HepG2 (cell line): ENCODE measurements around the gene SHFL.

Experiments used
- EP300 ChIP-seq, 3 experiments: sonication (generic) in 1 of 3; formaldehyde crosslinking in 1 of 3; IDR thresholded peaks; 2 replicates each; pipeline versions ENCODE4 v1.5.1 to v1.6.1; 2011 to 2020; ENCODE audit warnings: low read depth in 2 of 3, low read length in 2 of 3, borderline replicate concordance in 1 of 3, improper control_type of control experiment in 1 of 3, mild to moderate bottlenecking in 1 of 3, missing genetic modification reagents in 1 of 3, moderate library complexity in 1 of 3
- JUND ChIP-seq: sonication (generic); formaldehyde crosslinking; IDR thresholded peaks from 2 replicates; pipeline ENCODE4 v1.8.0; 2022; ENCODE audit warnings: mild to moderate bottlenecking, missing genetic modification reagents
- SIN3A ChIP-seq: IDR thresholded peaks from 2 replicates; pipeline ENCODE4 v1.6.1; 2011; ENCODE audit warnings: low read depth, mild to moderate bottlenecking, control low read depth, low read length, borderline replicate concordance
- TCF12 ChIP-seq, 2 experiments: fragments of 450-650 bp in 1 of 2; sonication (generic) in 1 of 2; formaldehyde crosslinking in 1 of 2; IDR thresholded peaks; 2 replicates each; pipeline versions ENCODE4 v1.6.1 to v1.8.0; 2017 to 2022; ENCODE audit warnings: antibody characterized with exemption in 1 of 2, mild to moderate bottlenecking in 1 of 2, missing genetic modification reagents in 1 of 2, moderate library complexity in 1 of 2
- ZNF235 ChIP-seq: sonication (generic); formaldehyde crosslinking; IDR thresholded peaks from 2 replicates; pipeline ENCODE4 v1.8.1; 2023; ENCODE audit warnings: mild to moderate bottlenecking, missing genetic modification reagents, borderline replicate concordance
- TF ChIP-seq, protein P1 (sequence below): IDR thresholded peaks from 2 replicates; pipeline ENCODE4 v1.6.1; 2012; ENCODE audit warnings: low read length, improper control_type of control experiment

DNA sequence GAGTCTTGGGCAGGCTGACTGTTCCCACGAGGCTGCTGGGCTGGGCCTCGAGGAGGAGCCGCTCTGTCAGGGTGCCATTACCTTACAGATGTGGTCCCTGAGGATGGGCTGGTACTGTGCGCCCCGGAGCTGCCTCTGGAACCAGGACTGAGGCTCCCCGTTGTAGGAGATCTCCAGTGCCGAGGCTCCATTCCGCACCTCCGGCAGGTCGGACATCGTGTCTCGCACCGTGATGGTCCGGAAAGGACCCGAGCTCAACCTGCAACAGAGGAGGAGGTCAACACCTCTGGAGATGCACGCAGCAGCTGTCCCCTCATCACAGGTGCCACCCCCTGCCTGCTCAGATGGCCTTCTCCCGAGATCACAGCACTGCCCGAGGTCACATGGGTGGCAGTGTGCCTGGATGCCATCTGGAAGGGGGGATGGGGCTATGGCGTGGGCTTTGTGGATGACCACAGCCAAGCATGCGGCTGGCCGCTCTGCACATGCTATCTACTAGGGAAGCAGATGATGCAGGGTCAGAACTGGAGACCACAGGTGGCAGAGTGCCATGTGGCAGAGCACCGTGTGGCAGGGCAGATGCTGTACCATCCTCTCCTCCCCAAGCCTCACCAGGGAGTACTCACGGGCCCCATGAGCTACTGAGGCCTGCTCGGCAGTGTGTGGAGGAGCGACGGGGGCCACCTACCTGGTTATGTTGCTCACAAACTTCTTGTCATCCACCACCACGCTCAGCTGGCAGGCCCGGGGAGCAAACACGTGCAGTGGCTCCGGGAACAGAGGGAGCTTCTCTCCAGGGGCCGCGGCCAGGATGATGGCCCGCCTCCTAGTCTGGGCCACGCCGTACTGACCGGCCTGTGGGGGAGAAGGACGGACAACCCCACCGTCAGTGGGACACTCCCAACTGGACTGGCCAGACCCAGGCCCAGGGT is 51.9 kb downstream of the SHFL start:
- TF ChIP-seq EP300 (IDR thresholded peaks at IDR 0.05; ENCODE audit: low read depth in 2 of 2, low read length in 2 of 2) (no peak), EP300 (CRISPR knock-in tag; IDR thresholded peaks at IDR 0.05; ENCODE audit: borderline replicate concordance) (no peak), SIN3A (no peak), ZNF235 (CRISPR knock-in tag) (no peak), TCF12 (IDR thresholded peaks at IDR 0.05) (no peak), TCF12 (CRISPR knock-in tag; IDR thresholded peaks at IDR 0.05) (no peak), JUND (CRISPR knock-in tag) (no peak)
- TF ChIP-seq, protein P1, sequence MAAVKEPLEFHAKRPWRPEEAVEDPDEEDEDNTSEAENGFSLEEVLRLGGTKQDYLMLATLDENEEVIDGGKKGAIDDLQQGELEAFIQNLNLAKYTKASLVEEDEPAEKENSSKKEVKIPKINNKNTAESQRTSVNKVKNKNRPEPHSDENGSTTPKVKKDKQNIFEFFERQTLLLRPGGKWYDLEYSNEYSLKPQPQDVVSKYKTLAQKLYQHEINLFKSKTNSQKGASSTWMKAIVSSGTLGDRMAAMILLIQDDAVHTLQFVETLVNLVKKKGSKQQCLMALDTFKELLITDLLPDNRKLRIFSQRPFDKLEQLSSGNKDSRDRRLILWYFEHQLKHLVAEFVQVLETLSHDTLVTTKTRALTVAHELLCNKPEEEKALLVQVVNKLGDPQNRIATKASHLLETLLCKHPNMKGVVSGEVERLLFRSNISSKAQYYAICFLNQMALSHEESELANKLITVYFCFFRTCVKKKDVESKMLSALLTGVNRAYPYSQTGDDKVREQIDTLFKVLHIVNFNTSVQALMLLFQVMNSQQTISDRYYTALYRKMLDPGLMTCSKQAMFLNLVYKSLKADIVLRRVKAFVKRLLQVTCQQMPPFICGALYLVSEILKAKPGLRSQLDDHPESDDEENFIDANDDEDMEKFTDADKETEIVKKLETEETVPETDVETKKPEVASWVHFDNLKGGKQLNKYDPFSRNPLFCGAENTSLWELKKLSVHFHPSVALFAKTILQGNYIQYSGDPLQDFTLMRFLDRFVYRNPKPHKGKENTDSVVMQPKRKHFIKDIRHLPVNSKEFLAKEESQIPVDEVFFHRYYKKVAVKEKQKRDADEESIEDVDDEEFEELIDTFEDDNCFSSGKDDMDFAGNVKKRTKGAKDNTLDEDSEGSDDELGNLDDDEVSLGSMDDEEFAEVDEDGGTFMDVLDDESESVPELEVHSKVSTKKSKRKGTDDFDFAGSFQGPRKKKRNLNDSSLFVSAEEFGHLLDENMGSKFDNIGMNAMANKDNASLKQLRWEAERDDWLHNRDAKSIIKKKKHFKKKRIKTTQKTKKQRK = no peak
